ENCODE measurements around the gene CPA3. TPM values are rescaled to one million over a fixed set of nuclear protein-coding genes. Genes with fewer than 3 reads are reported as not detected.
A peak's percentile ranks its signal among the peaks of the same experiment; 100 is the strongest.

The CPA3 gene
- total RNA-seq, 4 donors from 2014 or later = 0.60 to 6.9 (median 2.8) TPM

DNA sequence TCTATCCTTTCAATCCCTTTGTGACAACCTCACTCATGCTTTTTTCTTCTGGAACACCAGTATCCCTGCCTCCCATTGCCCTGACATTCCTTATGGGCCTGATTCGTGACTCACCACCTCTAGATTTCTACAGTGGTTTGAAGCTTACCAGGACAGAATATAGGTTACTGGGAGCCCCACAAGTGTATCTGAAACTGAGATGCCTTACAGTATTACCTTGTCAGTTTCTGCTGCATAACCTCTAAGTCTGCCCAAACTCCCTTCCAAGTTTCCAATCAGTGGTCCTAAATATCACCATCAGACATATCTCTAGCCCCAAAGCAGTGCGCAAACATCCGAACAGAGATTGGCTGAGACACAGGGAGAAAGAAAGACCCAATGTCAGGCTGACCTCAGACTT lies 31.9 kb upstream of the CPA3 start:
- TF ChIP-seq, protein P1, sequence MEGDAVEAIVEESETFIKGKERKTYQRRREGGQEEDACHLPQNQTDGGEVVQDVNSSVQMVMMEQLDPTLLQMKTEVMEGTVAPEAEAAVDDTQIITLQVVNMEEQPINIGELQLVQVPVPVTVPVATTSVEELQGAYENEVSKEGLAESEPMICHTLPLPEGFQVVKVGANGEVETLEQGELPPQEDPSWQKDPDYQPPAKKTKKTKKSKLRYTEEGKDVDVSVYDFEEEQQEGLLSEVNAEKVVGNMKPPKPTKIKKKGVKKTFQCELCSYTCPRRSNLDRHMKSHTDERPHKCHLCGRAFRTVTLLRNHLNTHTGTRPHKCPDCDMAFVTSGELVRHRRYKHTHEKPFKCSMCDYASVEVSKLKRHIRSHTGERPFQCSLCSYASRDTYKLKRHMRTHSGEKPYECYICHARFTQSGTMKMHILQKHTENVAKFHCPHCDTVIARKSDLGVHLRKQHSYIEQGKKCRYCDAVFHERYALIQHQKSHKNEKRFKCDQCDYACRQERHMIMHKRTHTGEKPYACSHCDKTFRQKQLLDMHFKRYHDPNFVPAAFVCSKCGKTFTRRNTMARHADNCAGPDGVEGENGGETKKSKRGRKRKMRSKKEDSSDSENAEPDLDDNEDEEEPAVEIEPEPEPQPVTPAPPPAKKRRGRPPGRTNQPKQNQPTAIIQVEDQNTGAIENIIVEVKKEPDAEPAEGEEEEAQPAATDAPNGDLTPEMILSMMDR (IDR thresholded peaks at IDR 0.05) = no peak
- TF ChIP-seq POLR2A (IDR thresholded peaks at IDR 0.05) (no peak), EP300 (IDR thresholded peaks at IDR 0.05) (no peak)
- no peaks in the 10 kb centered on the region for H3K36me3 ChIP-seq
- H3K4me3 ChIP-seq = no peak overlapping the region
- no peaks in the 10 kb centered on the region for H3K27me3 ChIP-seq
- DNase-seq (ENCODE audit: low spot score in 2 of 2) = no peak
- no peak overlapping the region for H3K27ac ChIP-seq
- WGBS, 2 donors = 84 to 91% methylated on average over 3 of the region's 3 CpGs
- H3K9me3 ChIP-seq = no peaks in the 10 kb centered on the region
- no peaks in the 10 kb centered on the region for H3K4me1 ChIP-seq

DNA sequence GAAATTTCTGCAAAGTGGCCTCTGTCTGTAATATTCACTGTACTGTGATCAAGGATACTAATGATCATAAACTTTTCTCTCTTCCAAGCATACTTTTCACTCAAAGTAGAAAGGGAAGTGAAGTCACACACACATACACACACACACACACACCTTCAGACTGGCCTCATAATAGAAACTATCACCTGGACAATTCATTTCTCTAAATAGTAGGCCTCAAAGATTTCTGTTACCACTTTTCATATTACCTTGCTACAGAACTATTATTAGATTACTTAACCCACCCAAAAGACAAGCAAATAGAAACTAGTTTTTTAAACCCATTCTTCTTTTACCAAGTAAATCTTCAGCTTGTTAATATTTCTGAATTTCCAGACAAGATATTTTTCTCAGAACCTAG lies 25.3 kb upstream of the CPA3 start:
- Histone ChIP-seq H3K27me3 (no peaks in the 10 kb centered on the region), H3K27ac (no peak overlapping the region), H3K9me3 (no peaks in the 10 kb centered on the region), H3K4me1 (no peaks in the 10 kb centered on the region), H3K4me3 (no peak overlapping the region), H3K36me3 (no peaks in the 10 kb centered on the region)
- no peak for DNase-seq (ENCODE audit: low spot score in 2 of 2)
- TF ChIP-seq POLR2A (IDR thresholded peaks at IDR 0.05) = no peak
- TF ChIP-seq, protein P1 (IDR thresholded peaks at IDR 0.05) = no peak
- no peak for TF ChIP-seq EP300 (IDR thresholded peaks at IDR 0.05)

DNA sequence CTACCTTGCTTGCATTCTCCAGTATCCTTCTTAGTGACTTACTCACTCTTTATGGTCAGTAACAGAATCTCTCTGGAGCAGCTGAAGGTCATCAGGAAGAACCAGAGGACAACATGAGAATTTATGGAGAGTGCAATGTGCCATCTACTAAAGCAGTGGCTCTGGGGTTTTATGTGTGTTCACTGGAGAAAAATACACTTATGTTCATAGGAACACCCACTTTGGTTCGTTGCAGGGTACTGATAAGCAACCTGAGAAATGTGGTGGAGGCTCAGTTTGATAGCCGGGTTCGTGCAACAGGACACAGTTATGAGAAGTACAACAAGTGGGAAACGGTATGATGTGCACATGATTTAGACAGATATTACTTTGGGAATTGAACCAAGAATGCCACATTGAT lies 24.6 kb upstream of the CPA3 start:
- 84 to 87% methylated on average over 4 of the region's 4 CpGs for WGBS, 2 donors
- TF ChIP-seq POLR2A (IDR thresholded peaks at IDR 0.05) (no peak), EP300 (IDR thresholded peaks at IDR 0.05) (no peak)
- TF ChIP-seq, protein P1 (IDR thresholded peaks at IDR 0.05) = no peak
- no peak for DNase-seq (ENCODE audit: low spot score in 2 of 2)

DNA sequence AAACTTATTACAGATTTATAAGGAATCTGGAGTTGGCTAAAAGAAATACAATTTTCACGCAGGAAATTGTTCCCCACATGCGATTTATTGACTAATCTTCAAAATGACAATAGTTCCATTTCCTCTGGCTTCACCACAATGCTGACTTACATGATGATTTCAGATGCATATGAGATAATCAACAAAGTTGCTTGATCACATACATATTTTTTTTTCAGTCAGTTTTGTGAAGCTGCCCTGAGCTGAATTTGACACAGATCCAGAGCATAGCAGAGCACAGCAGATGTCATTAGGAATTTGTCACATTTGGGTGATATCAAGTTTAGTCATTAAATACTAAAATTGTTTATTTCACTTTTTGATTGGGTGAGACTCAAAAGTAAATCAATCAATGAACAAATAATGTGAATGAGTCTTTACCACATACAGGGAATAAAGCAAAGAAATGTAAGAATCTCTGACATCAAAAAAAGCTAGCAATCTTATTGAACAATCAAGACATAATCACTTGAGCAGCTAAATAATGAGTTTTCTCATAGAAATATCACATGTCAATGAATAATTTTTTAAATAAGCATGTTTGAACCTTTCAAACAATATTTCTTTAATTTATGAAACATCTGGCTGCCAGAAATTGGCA lies 19.2 kb upstream of the CPA3 start:
- Histone ChIP-seq H3K9me3 (no peaks in the 10 kb centered on the region), H3K27me3 (no peaks in the 10 kb centered on the region), H3K4me3 (no peak overlapping the region), H3K4me1 (no peaks in the 10 kb centered on the region), H3K27ac (no peak overlapping the region), H3K36me3 (no peaks in the 10 kb centered on the region)
- TF ChIP-seq EP300 (IDR thresholded peaks at IDR 0.05) = no peak
- TF ChIP-seq, protein P1 (IDR thresholded peaks at IDR 0.05) = no peak
- TF ChIP-seq POLR2A (IDR thresholded peaks at IDR 0.05) = no peak
- 65 to 78% methylated on average over 2 of the region's 2 CpGs for WGBS, 2 donors
- no peak for DNase-seq (ENCODE audit: low spot score in 2 of 2)

More for the DNA sequence above, 24.6 kb upstream of the CPA3 start:
- Histone ChIP-seq H3K9me3 (no peaks in the 10 kb centered on the region), H3K36me3 (no peaks in the 10 kb centered on the region), H3K4me1 (no peaks in the 10 kb centered on the region), H3K27ac (no peak overlapping the region), H3K4me3 (no peak overlapping the region), H3K27me3 (no peaks in the 10 kb centered on the region)

DNA sequence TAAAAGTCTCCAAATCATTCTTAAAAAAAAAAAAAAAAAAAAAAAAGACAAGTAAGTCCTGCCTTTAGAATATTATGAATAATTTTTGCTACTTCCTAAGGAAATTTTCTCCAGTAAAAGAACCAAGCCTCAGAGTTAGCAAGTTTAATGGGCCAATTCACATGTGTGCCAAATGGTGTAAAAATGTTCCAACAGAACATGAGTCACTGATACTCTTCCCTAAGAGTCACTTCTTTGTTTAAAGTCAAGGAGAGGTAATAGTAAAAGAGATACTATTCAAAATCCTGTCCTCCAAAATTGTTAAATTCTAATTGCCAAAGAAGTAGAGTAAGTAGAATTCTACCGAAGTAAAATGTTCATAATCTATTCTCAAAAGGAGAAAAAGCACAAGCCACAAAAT lies 17.7 kb upstream of the CPA3 start:
- WGBS, 2 donors = 36 to 72% methylated on average over 1 of the region's 1 CpG
- DNase-seq (ENCODE audit: low spot score in 2 of 2) = peak in 1 of 2 donors; percentile 33
- Histone ChIP-seq H3K27ac (no peak overlapping the region), H3K4me1 (no peaks in the 10 kb centered on the region), H3K9me3 (no peaks in the 10 kb centered on the region), H3K4me3 (no peak overlapping the region), H3K36me3 (no peaks in the 10 kb centered on the region), H3K27me3 (no peaks in the 10 kb centered on the region)
- no peak for TF ChIP-seq EP300 (IDR thresholded peaks at IDR 0.05)

DNA sequence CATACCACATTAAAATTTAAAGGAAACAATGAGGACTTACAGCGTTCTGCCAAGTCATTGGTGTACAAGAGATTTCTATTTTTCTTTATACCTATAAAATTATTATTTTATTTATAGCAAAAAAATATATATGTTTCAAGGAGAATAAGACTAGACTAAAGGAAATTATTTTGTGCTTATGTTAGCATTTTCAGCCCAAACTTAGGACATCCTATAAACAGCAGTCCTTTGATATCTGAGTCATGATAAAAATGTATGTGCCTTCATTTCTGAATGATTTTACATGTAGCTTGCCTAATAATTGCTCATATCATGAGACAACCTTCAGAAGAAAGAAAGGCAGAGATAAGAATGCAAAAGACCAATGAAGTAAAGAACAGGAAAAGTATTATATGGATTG lies 16.7 kb upstream of the CPA3 start:
- no peaks in the 10 kb centered on the region for H3K36me3 ChIP-seq
- WGBS, 2 donors = 80 to 85% methylated on average over 1 of the region's 1 CpG
- no peak overlapping the region for H3K4me3 ChIP-seq
- H3K9me3 ChIP-seq = no peaks in the 10 kb centered on the region
- H3K27me3 ChIP-seq = no peaks in the 10 kb centered on the region
- H3K4me1 ChIP-seq = no peaks in the 10 kb centered on the region
- DNase-seq (ENCODE audit: low spot score in 2 of 2) = no peak
- TF ChIP-seq POLR2A (IDR thresholded peaks at IDR 0.05) (no peak), EP300 (IDR thresholded peaks at IDR 0.05) (no peak)
- TF ChIP-seq, protein P1 (IDR thresholded peaks at IDR 0.05) = no peak
- H3K27ac ChIP-seq = no peak overlapping the region

Measured in tibial nerve (tissue), 4 donors.